ENCODE measurements around the gene OR6K3.

- TF ChIP-seq CTCF (IDR thresholded peaks at IDR 0.05; ENCODE audit: low read length) = no peak
- TF ChIP-seq EZH2 (IDR thresholded peaks at IDR 0.05; ENCODE audit: borderline replicate concordance, low read length) = no peak
Measured at GRCh38 chr1:158711098-158711497, 9.4 kb downstream of the OR6K3 start.
